Activated naive CD4-positive, alpha-beta T cell treated with anti-CD3 and anti-CD28 coated beads, Interleukin-2, amount 50 U/mL, for 24 hours (primary cell): Measurements from ENCODE around the gene EGR1.
A peak's percentile ranks its signal among the peaks of the same experiment; 100 is the strongest.

ENCODE experiments used
- H3K27ac Mint-ChIP-seq: one replicate; pipeline ENCODE4 v1.8.0; 2021; ENCODE audit warnings: mild to moderate bottlenecking, mixed read lengths
- H3K27me3 Mint-ChIP-seq: one replicate; pipeline ENCODE4 v1.8.0; 2021; ENCODE audit warnings: mixed read lengths
- H3K36me3 Mint-ChIP-seq: one replicate; pipeline ENCODE4 v1.8.0; 2021; ENCODE audit warnings: mixed read lengths
- H3K4me1 Mint-ChIP-seq: one replicate; pipeline ENCODE4 v1.8.0; 2021; ENCODE audit warnings: mixed read lengths
- H3K4me3 Mint-ChIP-seq: one replicate; pipeline ENCODE4 v1.8.0; 2021; ENCODE audit warnings: mild to moderate bottlenecking, mixed read lengths
- H3K9me3 Mint-ChIP-seq: one replicate; pipeline ENCODE4 v1.8.0; 2021; ENCODE audit warnings: mixed read lengths

EGR1 gene

DNA sequence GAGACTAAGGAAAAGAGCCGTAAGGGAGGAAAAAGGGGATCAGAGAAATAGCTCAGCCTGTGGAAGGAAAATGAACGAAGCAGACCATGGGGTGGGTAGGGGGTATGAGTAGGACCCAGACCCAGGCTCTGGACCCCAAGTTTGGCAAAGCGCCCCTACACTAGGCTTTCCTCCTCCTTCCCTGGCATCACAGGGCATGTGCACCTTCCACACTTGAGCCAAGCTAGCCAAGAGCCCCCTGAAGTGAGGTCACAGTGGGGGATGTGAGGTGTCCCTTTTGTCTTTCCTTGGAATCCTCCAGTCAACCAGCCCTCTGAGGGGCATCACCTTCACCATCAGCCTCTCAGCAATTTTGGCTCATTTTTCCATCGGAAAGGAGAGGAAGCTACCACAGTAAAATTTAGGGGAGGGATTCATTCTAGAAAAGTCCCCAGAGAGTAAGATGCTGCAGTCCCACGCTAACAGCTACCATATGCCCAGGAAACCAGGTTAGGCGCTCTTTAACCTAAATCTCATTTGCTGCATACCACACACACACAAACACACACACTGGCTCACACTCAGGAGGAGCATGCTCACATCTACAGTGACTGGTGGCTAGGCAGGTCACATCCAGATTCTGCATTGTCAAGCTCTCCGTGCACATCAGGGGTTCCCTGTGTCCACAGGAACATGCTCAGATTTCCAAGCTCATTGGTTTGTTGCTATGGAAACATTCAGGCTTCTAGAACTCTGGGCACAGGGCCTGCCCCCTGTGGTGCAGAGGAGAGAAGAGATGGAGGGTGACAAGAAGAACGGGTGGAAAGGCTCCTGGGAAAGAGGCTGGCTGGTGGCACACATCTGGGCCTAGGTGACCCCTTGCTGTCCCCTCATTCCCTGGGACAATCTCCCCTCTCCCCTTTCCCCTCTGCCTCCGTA, 16.5 kb upstream of the EGR1 start:
- H3K9me3 Mint-ChIP-seq: no peaks in the 10 kb centered on the region

GRCh38 chr5:138449501-138450239, 15.6 kb upstream of the EGR1 start:
- Mint-ChIP-seq H3K9me3 (no peaks in the 10 kb centered on the region), H3K36me3 (no peaks in the 10 kb centered on the region), H3K27ac (peak overlapping the region; percentile 24), H3K4me1 (peaks cover 5% of the 10 kb centered on the region), H3K27me3 (no peaks in the 10 kb centered on the region), H3K4me3 (no peak overlapping the region)

More for the DNA sequence above, 16.5 kb upstream of the EGR1 start:
- no peaks in the 10 kb centered on the region for H3K36me3 Mint-ChIP-seq
- H3K27ac Mint-ChIP-seq: no peak overlapping the region
- no peaks in the 10 kb centered on the region for H3K27me3 Mint-ChIP-seq
- no peak overlapping the region for H3K4me3 Mint-ChIP-seq
- H3K4me1 Mint-ChIP-seq: peaks cover 5% of the 10 kb centered on the region

DNA sequence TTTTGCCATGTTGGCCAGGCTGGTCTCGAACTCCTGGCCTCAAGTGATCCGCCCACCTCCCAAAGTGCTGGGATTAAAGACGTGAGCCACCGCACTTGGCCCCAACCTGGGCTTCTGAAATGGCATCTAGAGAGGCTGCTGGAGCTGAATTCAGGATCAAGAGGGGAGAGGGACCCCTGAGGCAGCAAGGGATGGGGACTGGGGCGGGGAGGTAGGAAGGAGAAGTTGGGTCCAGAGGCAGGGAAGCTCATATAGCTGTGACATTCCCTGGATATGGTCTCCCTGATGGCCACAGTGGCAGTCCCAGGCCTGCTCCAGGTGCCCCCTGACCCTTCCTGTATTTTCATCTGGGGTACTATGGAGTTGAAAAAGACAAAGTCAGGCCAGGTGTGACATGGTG, 14.3 kb upstream of the EGR1 start:
- Mint-ChIP-seq H3K36me3 (no peaks in the 10 kb centered on the region), H3K9me3 (no peaks in the 10 kb centered on the region), H3K4me1 (peaks cover 5% of the 10 kb centered on the region), H3K27ac (no peak overlapping the region), H3K4me3 (no peak overlapping the region), H3K27me3 (no peaks in the 10 kb centered on the region)

- no peak overlapping the region for H3K27ac Mint-ChIP-seq
These were observed 12.6 kb upstream of the EGR1 start for GRCh38 chr5:138452720-138453119.

GRCh38 chr5:138453590-138453989, 11.7 kb upstream of the EGR1 start:
- H3K27ac Mint-ChIP-seq: no peak overlapping the region
- H3K9me3 Mint-ChIP-seq: no peaks in the 10 kb centered on the region
- H3K4me1 Mint-ChIP-seq: peaks cover 17% of the 10 kb centered on the region
- H3K36me3 Mint-ChIP-seq: no peaks in the 10 kb centered on the region
- H3K4me3 Mint-ChIP-seq: no peak overlapping the region
- no peaks in the 10 kb centered on the region for H3K27me3 Mint-ChIP-seq

More at GRCh38 chr5:138452720-138453119, 12.6 kb upstream of the EGR1 start:
- H3K36me3 Mint-ChIP-seq: no peaks in the 10 kb centered on the region
- H3K4me3 Mint-ChIP-seq: no peak overlapping the region
- peaks cover 9% of the 10 kb centered on the region for H3K4me1 Mint-ChIP-seq
- H3K27me3 Mint-ChIP-seq: no peaks in the 10 kb centered on the region
- no peaks in the 10 kb centered on the region for H3K9me3 Mint-ChIP-seq

- Mint-ChIP-seq H3K27ac (no peak overlapping the region), H3K4me3 (no peak overlapping the region), H3K9me3 (no peaks in the 10 kb centered on the region), H3K36me3 (no peaks in the 10 kb centered on the region), H3K27me3 (no peaks in the 10 kb centered on the region), H3K4me1 (peaks cover 23% of the 10 kb centered on the region)
These were observed 11.2 kb upstream of the EGR1 start for GRCh38 chr5:138454121-138454520.

GRCh38 chr5:138455232-138455930, 9.9 kb upstream of the EGR1 start:
- H3K27me3 Mint-ChIP-seq: no peaks in the 10 kb centered on the region
- peaks cover 30% of the 10 kb centered on the region for H3K4me1 Mint-ChIP-seq
- no peak overlapping the region for H3K27ac Mint-ChIP-seq
- no peaks in the 10 kb centered on the region for H3K36me3 Mint-ChIP-seq
- no peaks in the 10 kb centered on the region for H3K9me3 Mint-ChIP-seq
- no peak overlapping the region for H3K4me3 Mint-ChIP-seq

- Mint-ChIP-seq H3K27me3 (no peaks in the 10 kb centered on the region), H3K4me3 (peak overlapping the region; percentile 8), H3K36me3 (no peaks in the 10 kb centered on the region), H3K27ac (peak overlapping the region; percentile 37), H3K4me1 (peaks cover 43% of the 10 kb centered on the region), H3K9me3 (no peaks in the 10 kb centered on the region)
These were observed 7.6 kb upstream of the EGR1 start for GRCh38 chr5:138457531-138458275.

- no peaks in the 10 kb centered on the region for H3K9me3 Mint-ChIP-seq
- H3K4me3 Mint-ChIP-seq: no peak overlapping the region
- no peak overlapping the region for H3K27ac Mint-ChIP-seq
- H3K36me3 Mint-ChIP-seq: no peaks in the 10 kb centered on the region
- peaks cover 43% of the 10 kb centered on the region for H3K4me1 Mint-ChIP-seq
- H3K27me3 Mint-ChIP-seq: no peaks in the 10 kb centered on the region
These were observed 6.9 kb upstream of the EGR1 start for GRCh38 chr5:138458384-138458783.

GRCh38 chr5:138458856-138459255, 6.4 kb upstream of the EGR1 start:
- Mint-ChIP-seq H3K4me3 (peak overlapping the region; percentile 66), H3K27ac (peak overlapping the region; percentile 95), H3K9me3 (no peaks in the 10 kb centered on the region), H3K27me3 (no peaks in the 10 kb centered on the region), H3K36me3 (no peaks in the 10 kb centered on the region), H3K4me1 (peaks cover 43% of the 10 kb centered on the region)

- Mint-ChIP-seq H3K36me3 (no peaks in the 10 kb centered on the region), H3K4me3 (peak overlapping the region; percentile 66), H3K9me3 (no peaks in the 10 kb centered on the region), H3K27me3 (no peaks in the 10 kb centered on the region), H3K4me1 (peaks cover 43% of the 10 kb centered on the region), H3K27ac (peak overlapping the region; percentile 95)
These were observed 5.9 kb upstream of the EGR1 start for GRCh38 chr5:138459311-138459933.

GRCh38 chr5:138460032-138460693, 5.1 kb upstream of the EGR1 start:
- Mint-ChIP-seq H3K27ac (peak overlapping the region; percentile 95), H3K4me3 (peak overlapping the region; percentile 52), H3K9me3 (no peaks in the 10 kb centered on the region), H3K4me1 (peaks cover 43% of the 10 kb centered on the region), H3K27me3 (no peaks in the 10 kb centered on the region), H3K36me3 (no peaks in the 10 kb centered on the region)

DNA sequence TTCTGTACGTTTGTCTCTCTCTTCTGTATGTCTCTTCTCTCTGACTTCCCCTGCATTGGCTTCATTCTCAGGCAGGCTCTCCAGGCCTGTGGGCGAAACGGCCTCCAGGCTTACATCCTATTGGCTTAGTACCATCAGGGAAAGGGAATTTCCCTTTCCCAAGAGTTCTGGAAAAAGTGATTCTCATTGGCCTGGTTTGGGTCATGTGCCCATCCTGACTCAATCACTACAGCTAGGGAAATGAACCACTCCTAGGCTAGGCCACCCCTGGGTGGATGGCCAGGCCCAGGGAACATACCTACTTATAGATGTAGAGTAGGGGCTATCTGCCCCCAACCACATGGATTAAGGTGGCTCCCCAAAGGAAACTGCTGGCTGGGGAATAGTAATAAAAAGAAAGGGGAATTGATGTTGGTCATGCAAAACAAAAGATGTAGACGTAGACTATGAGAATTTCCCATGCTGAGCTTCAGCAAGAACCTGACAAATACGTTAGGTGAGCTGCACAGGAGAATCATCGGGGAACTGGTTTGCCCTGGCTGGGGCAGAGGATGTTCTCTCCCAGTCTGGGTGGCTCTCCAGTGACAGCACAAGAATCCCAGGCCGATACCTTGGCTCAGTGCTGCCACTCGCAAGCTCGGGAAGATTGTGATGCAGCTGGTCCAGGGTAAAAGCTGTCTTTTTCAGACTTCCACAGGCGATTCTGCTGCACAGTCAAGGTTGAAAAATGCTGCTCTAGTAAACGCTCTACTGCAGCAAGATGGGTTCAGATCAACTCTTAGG, 3.7 kb upstream of the EGR1 start:
- Mint-ChIP-seq H3K9me3 (no peaks in the 10 kb centered on the region), H3K36me3 (no peaks in the 10 kb centered on the region), H3K27ac (peak overlapping the region; percentile 66), H3K4me1 (peaks cover 44% of the 10 kb centered on the region), H3K27me3 (no peaks in the 10 kb centered on the region), H3K4me3 (peak overlapping the region; percentile 5)
